HepG2 (cell line): ENCODE results near the gene PSRC1. TPM values are rescaled to one million over a fixed set of nuclear protein-coding genes. Genes with fewer than 3 reads are reported as not detected.

Source experiments
- ARNTL ChIP-seq: sonication (generic); formaldehyde crosslinking; IDR thresholded peaks from 2 replicates; pipeline ENCODE4 v1.4.0; 2020; ENCODE audit warnings: mild to moderate bottlenecking, missing genetic modification reagents
- HIVEP1 ChIP-seq: sonication (generic); formaldehyde crosslinking; IDR thresholded peaks from 2 replicates; pipeline ENCODE4 v1.4.0; 2020; ENCODE audit warnings: mild to moderate bottlenecking, missing genetic modification reagents
- ISL2 ChIP-seq: sonication (generic); formaldehyde crosslinking; IDR thresholded peaks from 2 replicates; pipeline ENCODE4 v1.5.0; 2020; ENCODE audit warnings: missing genetic modification reagents
- KDM2A ChIP-seq: sonication (generic); formaldehyde crosslinking; IDR thresholded peaks from 2 replicates; pipeline ENCODE4 v1.4.0; 2020; ENCODE audit warnings: low read depth, missing genetic modification reagents, borderline replicate concordance
- NFKB2 ChIP-seq: sonication (generic); formaldehyde crosslinking; IDR thresholded peaks from 2 replicates; pipeline ENCODE4 v1.4.0; 2020; ENCODE audit warnings: missing genetic modification reagents, borderline replicate concordance
- PLRG1 ChIP-seq: fragments of 450-650 bp; conservative IDR thresholded peaks from 2 replicates; pipeline ENCODE4 v1.6.1; 2016
- SP5 ChIP-seq: IDR thresholded peaks from 2 replicates; pipeline ENCODE4 v1.6.1; 2016; ENCODE audit warnings: low read depth, borderline replicate concordance
- SSRP1 ChIP-seq: IDR thresholded peaks from 2 replicates; pipeline ENCODE4 v1.6.1; 2016; ENCODE audit warnings: control low read depth
- ZHX2 ChIP-seq, 2 experiments: sonication (generic) in 1 of 2; formaldehyde crosslinking in 1 of 2; IDR thresholded peaks; 2 replicates each; pipeline versions ENCODE4 v1.6.1 to v1.9.0; 2014 to 2022; ENCODE audit warnings: antibody characterized with exemption in 1 of 2, borderline replicate concordance in 1 of 2, inconsistent platforms in 1 of 2, low read depth in 1 of 2, missing genetic modification reagents in 1 of 2
- ZNF180 ChIP-seq: sonication (generic); formaldehyde crosslinking; IDR thresholded peaks from 2 replicates; pipeline ENCODE4 v1.4.0; 2020; ENCODE audit warnings: low read depth, missing genetic modification reagents, borderline replicate concordance
- ZNF292 ChIP-seq: sonication (generic); formaldehyde crosslinking; IDR thresholded peaks from 2 replicates; pipeline ENCODE4 v1.8.1; 2022; ENCODE audit warnings: mild to moderate bottlenecking, low read depth, missing genetic modification reagents, borderline replicate concordance
- ZNF644 ChIP-seq: IDR thresholded peaks from 2 replicates; pipeline ENCODE4 v1.6.1; 2016; ENCODE audit warnings: low read depth
- ZNF713 ChIP-seq: sonication (generic); formaldehyde crosslinking; IDR thresholded peaks from 2 replicates; pipeline ENCODE4 v1.4.0; 2020; ENCODE audit warnings: mild to moderate bottlenecking, missing genetic modification reagents
- ZNF788 ChIP-seq: sonication (generic); formaldehyde crosslinking; IDR thresholded peaks from 2 replicates; pipeline ENCODE4 v1.5.0; 2020; ENCODE audit warnings: mild to moderate bottlenecking, missing genetic modification reagents, borderline replicate concordance
- polyA plus RNA-seq, 8 experiments: library from polyadenylated mRNA; depleted of rRNA in 3 of 8; stranded (reverse) in 7 of 8; unstranded in 1 of 8; fragments of >200 nt; fragmentation: Illumina TruSeq in 4 of 8; extraction: Trizol in 4 of 8; gene quantifications; 2 replicates each; pipeline versions ENCODE4 v1.2.1 to v1.2.3, GENCODE V29; 2011 to 2016; ENCODE audit warnings: low read depth in 4 of 8, missing spikeins in 1 of 8, mixed read lengths in 1 of 8; ENCODE audit not compliant: insufficient read depth in 1 of 8
- total RNA-seq, 5 experiments: library from RNA; depleted of rRNA; stranded (reverse); fragments of >200 nt; fragmentation: Illumina TruSeq; extraction: Trizol; gene quantifications; 2 replicates each; pipeline ENCODE4 v1.2.3, GENCODE V29; 2016; ENCODE audit warnings: low read depth in 1 of 5
- TF ChIP-seq, protein P1 (sequence below): IDR thresholded peaks from 2 replicates; pipeline ENCODE4 v1.6.1; 2012; ENCODE audit warnings: low read length, improper control_type of control experiment
- TF ChIP-seq, protein P2 (sequence below): sonication (generic); formaldehyde crosslinking; conservative IDR thresholded peaks from 2 replicates; pipeline ENCODE4 v1.8.0; 2022; ENCODE audit warnings: low read depth, missing genetic modification reagents
- TF ChIP-seq, protein P3 (sequence below): sonication (generic); formaldehyde crosslinking; IDR thresholded peaks from 2 replicates; pipeline ENCODE4 v1.8.0; 2022; ENCODE audit warnings: missing genetic modification reagents, mild to moderate bottlenecking, borderline replicate concordance

The PSRC1 gene
- total and polyA plus RNA-seq, 2 of the 13 experiments (the other 11 are each of a cell fraction or from before 2014, with no cell fraction given): 28.6 to 30.3 TPM

DNA sequence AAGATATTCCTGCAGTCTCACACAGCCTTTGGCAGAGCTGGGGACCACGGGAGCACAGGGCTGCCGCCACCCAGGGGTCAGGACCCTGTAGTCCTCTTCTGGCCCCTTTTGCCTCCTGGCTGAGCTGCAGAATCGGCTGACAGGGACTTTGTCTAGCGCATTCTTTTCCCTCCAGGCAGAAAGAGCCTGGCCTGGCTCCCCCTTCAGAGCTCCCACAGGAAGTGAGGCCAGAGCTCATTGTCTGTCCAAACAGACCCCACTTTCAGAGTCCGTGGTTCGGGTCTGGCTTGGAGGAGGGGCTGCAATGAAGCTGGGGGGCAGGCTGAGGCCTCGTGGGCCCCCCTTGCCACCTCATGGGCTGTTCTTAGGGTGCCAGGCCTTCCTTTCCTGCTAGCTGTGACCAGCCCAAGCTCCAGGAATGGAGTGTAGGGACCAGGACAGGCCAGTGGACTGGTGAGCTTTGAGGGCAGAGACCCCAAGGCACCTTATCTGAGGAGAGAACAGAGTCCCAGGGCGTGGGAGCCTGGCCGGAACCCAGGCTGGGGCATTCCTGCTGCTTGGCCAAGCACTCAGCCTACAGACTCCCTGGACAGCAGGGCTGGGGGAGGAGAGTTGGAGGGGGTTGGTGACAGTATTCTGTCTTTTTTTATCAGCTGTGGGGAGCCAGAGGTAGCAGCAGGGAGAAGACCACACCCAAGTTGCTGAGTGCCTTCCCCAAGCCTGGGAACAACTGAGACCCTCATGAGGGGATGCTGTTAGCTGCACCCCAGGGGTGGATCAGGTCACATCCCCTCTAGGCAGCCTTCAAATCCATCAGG, 28.9 kb downstream of the PSRC1 start (continued):
- TF ChIP-seq ZNF788 (CRISPR knock-in tag) (0 out of 2 replicates have a peak, but pooled peaks have one; percentile 19), ZHX2 (IDR thresholded peaks at IDR 0.05; ENCODE audit: low read depth) (no peak), ZHX2 (CRISPR knock-in tag; IDR thresholded peaks at IDR 0.05; ENCODE audit: borderline replicate concordance) (no peak), KDM2A (no peak), SP5 (CRISPR knock-in tag) (peak; percentile 10; the same call in 1 of the 2 replicates), ZNF713 (CRISPR knock-in tag) (no peak), PLRG1 (no peak), SSRP1 (no peak), ARNTL (CRISPR knock-in tag) (0 out of 2 replicates have a peak, but pooled peaks have one; percentile 37), ZNF292 (CRISPR knock-in tag) (0 out of 2 replicates have a peak, but pooled peaks have one; percentile 65), ZNF180 (CRISPR knock-in tag) (no peak), ZNF644 (CRISPR knock-in tag) (no peak), HIVEP1 (CRISPR knock-in tag) (no peak), NFKB2 (CRISPR knock-in tag) (no peak), ISL2 (CRISPR knock-in tag) (no peak)
- TF ChIP-seq, protein P1, sequence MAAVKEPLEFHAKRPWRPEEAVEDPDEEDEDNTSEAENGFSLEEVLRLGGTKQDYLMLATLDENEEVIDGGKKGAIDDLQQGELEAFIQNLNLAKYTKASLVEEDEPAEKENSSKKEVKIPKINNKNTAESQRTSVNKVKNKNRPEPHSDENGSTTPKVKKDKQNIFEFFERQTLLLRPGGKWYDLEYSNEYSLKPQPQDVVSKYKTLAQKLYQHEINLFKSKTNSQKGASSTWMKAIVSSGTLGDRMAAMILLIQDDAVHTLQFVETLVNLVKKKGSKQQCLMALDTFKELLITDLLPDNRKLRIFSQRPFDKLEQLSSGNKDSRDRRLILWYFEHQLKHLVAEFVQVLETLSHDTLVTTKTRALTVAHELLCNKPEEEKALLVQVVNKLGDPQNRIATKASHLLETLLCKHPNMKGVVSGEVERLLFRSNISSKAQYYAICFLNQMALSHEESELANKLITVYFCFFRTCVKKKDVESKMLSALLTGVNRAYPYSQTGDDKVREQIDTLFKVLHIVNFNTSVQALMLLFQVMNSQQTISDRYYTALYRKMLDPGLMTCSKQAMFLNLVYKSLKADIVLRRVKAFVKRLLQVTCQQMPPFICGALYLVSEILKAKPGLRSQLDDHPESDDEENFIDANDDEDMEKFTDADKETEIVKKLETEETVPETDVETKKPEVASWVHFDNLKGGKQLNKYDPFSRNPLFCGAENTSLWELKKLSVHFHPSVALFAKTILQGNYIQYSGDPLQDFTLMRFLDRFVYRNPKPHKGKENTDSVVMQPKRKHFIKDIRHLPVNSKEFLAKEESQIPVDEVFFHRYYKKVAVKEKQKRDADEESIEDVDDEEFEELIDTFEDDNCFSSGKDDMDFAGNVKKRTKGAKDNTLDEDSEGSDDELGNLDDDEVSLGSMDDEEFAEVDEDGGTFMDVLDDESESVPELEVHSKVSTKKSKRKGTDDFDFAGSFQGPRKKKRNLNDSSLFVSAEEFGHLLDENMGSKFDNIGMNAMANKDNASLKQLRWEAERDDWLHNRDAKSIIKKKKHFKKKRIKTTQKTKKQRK: no peak
- TF ChIP-seq, protein P2, sequence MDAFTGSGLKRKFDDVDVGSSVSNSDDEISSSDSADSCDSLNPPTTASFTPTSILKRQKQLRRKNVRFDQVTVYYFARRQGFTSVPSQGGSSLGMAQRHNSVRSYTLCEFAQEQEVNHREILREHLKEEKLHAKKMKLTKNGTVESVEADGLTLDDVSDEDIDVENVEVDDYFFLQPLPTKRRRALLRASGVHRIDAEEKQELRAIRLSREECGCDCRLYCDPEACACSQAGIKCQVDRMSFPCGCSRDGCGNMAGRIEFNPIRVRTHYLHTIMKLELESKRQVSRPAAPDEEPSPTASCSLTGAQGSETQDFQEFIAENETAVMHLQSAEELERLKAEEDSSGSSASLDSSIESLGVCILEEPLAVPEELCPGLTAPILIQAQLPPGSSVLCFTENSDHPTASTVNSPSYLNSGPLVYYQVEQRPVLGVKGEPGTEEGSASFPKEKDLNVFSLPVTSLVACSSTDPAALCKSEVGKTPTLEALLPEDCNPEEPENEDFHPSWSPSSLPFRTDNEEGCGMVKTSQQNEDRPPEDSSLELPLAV: no peak
- TF ChIP-seq, protein P3, sequence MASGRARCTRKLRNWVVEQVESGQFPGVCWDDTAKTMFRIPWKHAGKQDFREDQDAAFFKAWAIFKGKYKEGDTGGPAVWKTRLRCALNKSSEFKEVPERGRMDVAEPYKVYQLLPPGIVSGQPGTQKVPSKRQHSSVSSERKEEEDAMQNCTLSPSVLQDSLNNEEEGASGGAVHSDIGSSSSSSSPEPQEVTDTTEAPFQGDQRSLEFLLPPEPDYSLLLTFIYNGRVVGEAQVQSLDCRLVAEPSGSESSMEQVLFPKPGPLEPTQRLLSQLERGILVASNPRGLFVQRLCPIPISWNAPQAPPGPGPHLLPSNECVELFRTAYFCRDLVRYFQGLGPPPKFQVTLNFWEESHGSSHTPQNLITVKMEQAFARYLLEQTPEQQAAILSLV: no peak
